HCT116 (cell line): Measurements from ENCODE around the gene PEF1. TPM values are rescaled to one million over a fixed set of nuclear protein-coding genes. Genes with fewer than 3 reads are reported as not detected.

Experiments used
- ATAC-seq: fragments of 200-7000 bp; cut with Tn5 transposase; 2 replicates; pipeline ENCODE4 v1.9.1; 2020; ENCODE audit warnings: mild to moderate bottlenecking, moderate library complexity
- BruUV-seq: library from RNA; stranded (reverse); fragments of 400-500 nt; replicated peaks from 2 replicates; lab custom pipeline; 2021; lab: Mats Ljungman, UMichigan
- CTCF ChIA-PET: fragments of 300-600 bp; sonication (Branson Sonifier 250); formaldehyde crosslinking; loops from one replicate; lab custom pipeline; 2021; ENCODE audit warnings: antibody characterized with exemption; lab: Charles Lee
- POLR2A ChIA-PET: fragments of 300-600, 350-600 bp; sonication (Branson Sonifier 250); formaldehyde crosslinking; loops from one replicate; lab custom pipeline; 2021; ENCODE audit warnings: antibody characterized with exemption; lab: Charles Lee
- RAD21 ChIA-PET, 2 experiments: fragments of 300-600 bp; sonication (Branson Sonifier 250); formaldehyde crosslinking; loops; one replicate each; lab custom pipeline; 2023; ENCODE audit warnings: low total read pairs in 2 of 2; ENCODE audit not compliant: uncharacterized antibody in 2 of 2, unreplicated experiment in 2 of 2, low non-redundant PET in 1 of 2; lab: Charles Lee
- DNase-seq: peaks from one replicate; pipeline ENCODE4 v3.0.0-alpha.2; 2010; ENCODE audit warnings: low read depth, low spot score
- H2AFZ ChIP-seq: fragments of 200-600 bp; shearing (Covaris generic), sonication (generic); 2 replicates; pipeline ENCODE4 v1.6.1; 2017; ENCODE audit warnings: low read depth, mixed run types, mixed read lengths, antibody characterized with exemption, low read length; ENCODE audit not compliant: poor library complexity, severe bottlenecking
- H3K27ac ChIP-seq: 2 replicates; pipeline ENCODE4 v1.5.1; 2012; ENCODE audit warnings: low read depth, low read length
- H3K27me3 ChIP-seq: fragments of 200-600 bp; sonication (generic); 2 replicates; pipeline ENCODE4 v1.6.1; 2016; ENCODE audit warnings: mixed run types, low read length, mixed read lengths; ENCODE audit not compliant: insufficient read depth
- H3K36me3 ChIP-seq, 2 experiments: fragments of 200-500 bp in 1 of 2; fragments of 200-600 bp in 1 of 2; sonication (Bioruptor generic) in 1 of 2; sonication (generic) in 1 of 2; 2 replicates each; pipeline versions ENCODE4 v1.5.1 to v1.6.1; 2014 to 2016; ENCODE audit warnings: low read length in 2 of 2, inconsistent platforms in 1 of 2, mixed read lengths in 1 of 2, mixed run types in 1 of 2; ENCODE audit not compliant: insufficient read depth in 2 of 2, control insufficient read depth in 1 of 2
- H3K4me1 ChIP-seq, 2 experiments: fragments of 200-600 bp in 1 of 2; sonication (generic) in 1 of 2; 2 replicates each; pipeline versions ENCODE4 v1.5.1 to v1.6.1; 2012 to 2017; ENCODE audit warnings: low read length in 2 of 2, inconsistent platforms in 1 of 2, mild to moderate bottlenecking in 1 of 2, mixed read lengths in 1 of 2, mixed run types in 1 of 2, moderate library complexity in 1 of 2; ENCODE audit not compliant: insufficient read depth in 2 of 2, control insufficient read depth in 1 of 2
- H3K4me2 ChIP-seq: fragments of 200-600 bp; sonication (generic); 2 replicates; pipeline ENCODE4 v1.6.1; 2017; ENCODE audit warnings: mixed run types, low read length, mixed read lengths
- H3K4me3 ChIP-seq, 2 experiments: fragments of 200-600 bp in 1 of 2; sonication (generic) in 1 of 2; replicated peaks in 1 of 2; 2 replicates each; pipeline ENCODE4 v1.5.1; 2011 to 2016; ENCODE audit warnings: low read length in 2 of 2, control low read depth in 1 of 2, low read depth in 1 of 2, mild to moderate bottlenecking in 1 of 2, mixed read lengths in 1 of 2, mixed run types in 1 of 2
- H3K79me2 ChIP-seq: fragments of 200-600 bp; sonication (generic); 2 replicates; pipeline ENCODE4 v1.6.1; 2017; ENCODE audit warnings: mild to moderate bottlenecking, mixed run types, low read length, moderate library complexity, mixed read lengths; ENCODE audit not compliant: insufficient read depth
- H3K9ac ChIP-seq: fragments of 200-600 bp; sonication (generic); 2 replicates; pipeline ENCODE4 v1.6.1; 2016; ENCODE audit warnings: low read length, mixed read lengths
- H3K9me2 ChIP-seq: fragments of 200-600 bp; sonication (generic), shearing (Covaris generic); 2 replicates; pipeline ENCODE4 v1.6.1; 2017; ENCODE audit warnings: mixed run types, mild to moderate bottlenecking, moderate library complexity; ENCODE audit not compliant: insufficient read depth
- H3K9me3 ChIP-seq, 2 experiments: fragments of 200-500 bp in 1 of 2; fragments of 200-600 bp in 1 of 2; sonication (Bioruptor generic) in 1 of 2; sonication (generic) in 1 of 2; 2 replicates each; pipeline ENCODE4 v1.6.1; 2014 to 2017; ENCODE audit warnings: low read length in 2 of 2, mixed read lengths in 2 of 2, inconsistent platforms in 1 of 2, low read depth in 1 of 2, mild to moderate bottlenecking in 1 of 2, mixed run types in 1 of 2, moderate library complexity in 1 of 2; ENCODE audit not compliant: control insufficient read depth in 1 of 2, insufficient read depth in 1 of 2
- H4K20me1 ChIP-seq: fragments of 200-600 bp; sonication (generic), shearing (Covaris generic); 2 replicates; pipeline ENCODE4 v1.6.1; 2017; ENCODE audit warnings: mixed run types, mild to moderate bottlenecking, moderate library complexity; ENCODE audit not compliant: insufficient read depth
- CBX3 ChIP-seq: IDR thresholded peaks from 2 replicates; pipeline ENCODE4 v1.6.1; 2012; ENCODE audit warnings: low read depth
- CEBPB ChIP-seq: IDR thresholded peaks from 2 replicates; pipeline ENCODE4 v1.6.1; 2012; ENCODE audit warnings: low read depth
- EGR1 ChIP-seq: IDR thresholded peaks from 2 replicates; pipeline ENCODE4 v1.6.1; 2012; ENCODE audit warnings: low read depth
- ELF1 ChIP-seq: IDR thresholded peaks from 2 replicates; pipeline ENCODE4 v1.6.1; 2012; ENCODE audit warnings: low read depth, borderline replicate concordance
- EZH2phosphoT487 ChIP-seq: fragments of 200-600 bp; IDR thresholded peaks from 2 replicates; pipeline ENCODE4 v1.6.1; 2018; ENCODE audit warnings: antibody characterized with exemption, borderline replicate concordance
- FOSL1 ChIP-seq: IDR thresholded peaks from 2 replicates; pipeline ENCODE4 v1.6.1; 2012; ENCODE audit warnings: low read depth
- POLR2A ChIP-seq: IDR thresholded peaks from 2 replicates; pipeline ENCODE4 v1.7.0; 2011; ENCODE audit warnings: borderline replicate concordance; ENCODE audit not compliant: insufficient read depth, insufficient read length; ENCODE audit errors: extremely low read depth
- SRF ChIP-seq: IDR thresholded peaks from 2 replicates; pipeline ENCODE4 v1.6.1; 2012; ENCODE audit warnings: low read depth
- TCF7L2 ChIP-seq: IDR thresholded peaks from 2 replicates; pipeline ENCODE4 v1.7.0; 2011; ENCODE audit warnings: borderline replicate concordance, inconsistent platforms; ENCODE audit not compliant: insufficient read depth, insufficient read length; ENCODE audit errors: extremely low read depth
- intact Hi-C: fragments of 100-400 bp; cut with micrococcal nuclease; formaldehyde crosslinking; loops from 2 replicates; pipeline ENCODE4 v1.10.0; 2022
- total RNA-seq: library from RNA; stranded (reverse); gene quantifications from one replicate; pipeline ENCODE4 v1.2.1, GENCODE V29; 2021; ENCODE audit not compliant: unreplicated experiment
- TF ChIP-seq, protein P1 (sequence below): IDR thresholded peaks from 2 replicates; pipeline ENCODE4 v1.6.1; 2011; ENCODE audit warnings: mild to moderate bottlenecking, low read length, moderate library complexity; ENCODE audit not compliant: insufficient replicate concordance; ENCODE audit errors: extremely low read depth
- TF ChIP-seq, protein P2 (sequence below): IDR thresholded peaks from 2 replicates; pipeline ENCODE4 v1.6.1; 2012
- TF ChIP-seq, protein P3 (sequence below): IDR thresholded peaks from 2 replicates; pipeline ENCODE4 v1.6.1; 2012; ENCODE audit warnings: low read depth

The PEF1 gene
- total RNA-seq, 1 experiment from 2014 or later: 37.6 TPM

DNA sequence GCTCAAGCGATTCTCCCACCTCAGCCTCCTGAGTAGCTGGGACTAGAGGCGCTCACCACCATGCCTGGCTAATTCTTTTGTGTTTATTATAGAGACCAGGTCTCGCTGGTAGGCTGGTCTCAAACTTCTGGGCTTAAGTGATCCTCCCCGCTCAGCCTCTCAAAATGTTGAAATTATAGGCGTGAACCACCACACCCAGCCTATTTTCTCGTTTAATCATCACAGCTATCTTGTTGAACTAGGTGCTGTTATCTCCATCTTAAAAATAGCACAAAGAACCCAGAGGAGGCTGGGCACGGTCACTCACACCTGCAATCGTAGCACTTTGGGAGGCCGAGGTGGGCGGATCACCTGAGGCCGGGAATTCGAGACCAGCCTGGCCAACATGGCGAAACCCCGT is 31.1 kb upstream of the PEF1 start:
- ChIA-PET CTCF (interaction anchor here (0.7 to 1.6 kb wide), 2 partner anchors 113 to 793 kb away, joined by 3 to 5 read pairs; no protein-coding TSS in a partner anchor), RAD21 (no interaction called here), POLR2A (no interaction called here)
- H3K9me2 ChIP-seq: no peaks in the 10 kb centered on the region
- H3K27ac ChIP-seq: no peak overlapping the region
- TF ChIP-seq, protein P1, sequence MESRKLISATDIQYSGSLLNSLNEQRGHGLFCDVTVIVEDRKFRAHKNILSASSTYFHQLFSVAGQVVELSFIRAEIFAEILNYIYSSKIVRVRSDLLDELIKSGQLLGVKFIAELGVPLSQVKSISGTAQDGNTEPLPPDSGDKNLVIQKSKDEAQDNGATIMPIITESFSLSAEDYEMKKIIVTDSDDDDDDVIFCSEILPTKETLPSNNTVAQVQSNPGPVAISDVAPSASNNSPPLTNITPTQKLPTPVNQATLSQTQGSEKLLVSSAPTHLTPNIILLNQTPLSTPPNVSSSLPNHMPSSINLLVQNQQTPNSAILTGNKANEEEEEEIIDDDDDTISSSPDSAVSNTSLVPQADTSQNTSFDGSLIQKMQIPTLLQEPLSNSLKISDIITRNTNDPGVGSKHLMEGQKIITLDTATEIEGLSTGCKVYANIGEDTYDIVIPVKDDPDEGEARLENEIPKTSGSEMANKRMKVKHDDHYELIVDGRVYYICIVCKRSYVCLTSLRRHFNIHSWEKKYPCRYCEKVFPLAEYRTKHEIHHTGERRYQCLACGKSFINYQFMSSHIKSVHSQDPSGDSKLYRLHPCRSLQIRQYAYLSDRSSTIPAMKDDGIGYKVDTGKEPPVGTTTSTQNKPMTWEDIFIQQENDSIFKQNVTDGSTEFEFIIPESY: no peak
- TF ChIP-seq EGR1 (no peak), FOSL1 (no peak), SRF (no peak), POLR2A (no peak), CBX3 (no peak), ELF1 (no peak), EZH2phosphoT487 (no peak), TCF7L2 (no peak), CEBPB (no peak)
- TF ChIP-seq, protein P2, sequence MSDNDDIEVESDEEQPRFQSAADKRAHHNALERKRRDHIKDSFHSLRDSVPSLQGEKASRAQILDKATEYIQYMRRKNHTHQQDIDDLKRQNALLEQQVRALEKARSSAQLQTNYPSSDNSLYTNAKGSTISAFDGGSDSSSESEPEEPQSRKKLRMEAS: no peak
- TF ChIP-seq, protein P3, sequence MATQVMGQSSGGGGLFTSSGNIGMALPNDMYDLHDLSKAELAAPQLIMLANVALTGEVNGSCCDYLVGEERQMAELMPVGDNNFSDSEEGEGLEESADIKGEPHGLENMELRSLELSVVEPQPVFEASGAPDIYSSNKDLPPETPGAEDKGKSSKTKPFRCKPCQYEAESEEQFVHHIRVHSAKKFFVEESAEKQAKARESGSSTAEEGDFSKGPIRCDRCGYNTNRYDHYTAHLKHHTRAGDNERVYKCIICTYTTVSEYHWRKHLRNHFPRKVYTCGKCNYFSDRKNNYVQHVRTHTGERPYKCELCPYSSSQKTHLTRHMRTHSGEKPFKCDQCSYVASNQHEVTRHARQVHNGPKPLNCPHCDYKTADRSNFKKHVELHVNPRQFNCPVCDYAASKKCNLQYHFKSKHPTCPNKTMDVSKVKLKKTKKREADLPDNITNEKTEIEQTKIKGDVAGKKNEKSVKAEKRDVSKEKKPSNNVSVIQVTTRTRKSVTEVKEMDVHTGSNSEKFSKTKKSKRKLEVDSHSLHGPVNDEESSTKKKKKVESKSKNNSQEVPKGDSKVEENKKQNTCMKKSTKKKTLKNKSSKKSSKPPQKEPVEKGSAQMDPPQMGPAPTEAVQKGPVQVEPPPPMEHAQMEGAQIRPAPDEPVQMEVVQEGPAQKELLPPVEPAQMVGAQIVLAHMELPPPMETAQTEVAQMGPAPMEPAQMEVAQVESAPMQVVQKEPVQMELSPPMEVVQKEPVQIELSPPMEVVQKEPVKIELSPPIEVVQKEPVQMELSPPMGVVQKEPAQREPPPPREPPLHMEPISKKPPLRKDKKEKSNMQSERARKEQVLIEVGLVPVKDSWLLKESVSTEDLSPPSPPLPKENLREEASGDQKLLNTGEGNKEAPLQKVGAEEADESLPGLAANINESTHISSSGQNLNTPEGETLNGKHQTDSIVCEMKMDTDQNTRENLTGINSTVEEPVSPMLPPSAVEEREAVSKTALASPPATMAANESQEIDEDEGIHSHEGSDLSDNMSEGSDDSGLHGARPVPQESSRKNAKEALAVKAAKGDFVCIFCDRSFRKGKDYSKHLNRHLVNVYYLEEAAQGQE: no peak
- no peaks in the 10 kb centered on the region for H3K36me3 ChIP-seq
- H3K27me3 ChIP-seq: no peaks in the 10 kb centered on the region
- DNase-seq (no peak), ATAC-seq (no peak)
- no peak overlapping the region for H3K9ac ChIP-seq
- intact Hi-C loops: no loop called here
- H3K9me3 ChIP-seq: no peaks in the 10 kb centered on the region
- H3K4me2 ChIP-seq: no peak overlapping the region
- peaks cover 1 to 2% of the 10 kb centered on the region in 2 experiments; a peak in 2 of 4 replicates for H3K4me1 ChIP-seq
- H2AFZ ChIP-seq: no peak overlapping the region
- no peak overlapping the region for H3K4me3 ChIP-seq
- H3K79me2 ChIP-seq: no peaks in the 10 kb centered on the region
- BruUV-seq: no TSS peak
- no peaks in the 10 kb centered on the region for H4K20me1 ChIP-seq
